ENCODE results near the gene TMEM126A. TPM values are rescaled to one million over a fixed set of nuclear protein-coding genes. Genes with fewer than 3 reads are reported as not detected.
"Not testable (repeated sequence)": the region's sequence is repeated elsewhere in the genome, so short reads cannot be mapped to it uniquely, and the experiment has no call there.

The TMEM126A gene
- 10 to 100 TPM; 61.9 to 65.1 TPM for total RNA-seq

DNA sequence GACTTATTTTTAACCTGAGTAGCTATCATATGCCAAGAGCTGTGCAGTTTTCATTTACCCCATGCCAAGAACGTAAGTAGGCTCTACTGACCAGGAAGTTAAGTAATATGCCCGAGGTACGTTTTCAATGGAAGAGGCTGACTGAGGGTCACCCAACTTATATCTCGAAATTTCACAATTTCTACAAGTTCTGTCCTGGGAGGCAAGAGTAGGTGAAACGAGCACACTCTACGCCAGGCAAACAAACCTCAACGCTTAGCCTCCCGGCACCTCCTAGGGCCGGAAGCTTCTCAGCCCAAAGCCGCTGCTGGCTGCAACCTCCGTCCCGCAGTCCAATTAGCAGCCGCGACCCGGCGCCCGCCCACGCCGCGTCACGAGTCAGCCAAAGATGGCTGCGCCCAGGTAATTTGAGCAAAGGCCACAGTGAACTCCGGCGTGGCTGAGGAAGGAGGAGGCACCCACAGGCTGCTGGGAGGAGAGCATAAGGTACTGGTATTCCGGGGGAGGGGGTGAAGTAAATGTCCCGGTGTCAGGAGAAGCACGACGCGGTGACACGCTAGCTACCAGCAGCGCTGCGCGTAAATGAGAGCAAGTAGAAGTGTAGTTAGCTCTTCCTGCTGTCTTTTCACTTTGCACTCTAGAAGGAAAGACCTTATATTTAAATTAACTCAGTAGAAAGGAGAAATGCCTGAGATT is at the start of gene TMEM126A:
TMEM126A (plus strand) TSS at position 364 of the 696 bp plus-strand sequence. CDS start 2,289 bp downstream, outside the sequence.
- ChIA-PET POLR2A (interaction anchor here (0.7 to 2.1 kb wide), 3 partner anchors 12 to 20 kb away, joined by 5 to 13 read pairs (median 11); partner anchors contain the start of genes CREBZF, DLG2 and TMEM126B), CTCF (interaction anchor here (0.7 to 1.1 kb wide), 2 partner anchors 19 to 28 kb away, joined by 3 read pairs; partner anchors contain the start of gene TMEM126B)

DNA sequence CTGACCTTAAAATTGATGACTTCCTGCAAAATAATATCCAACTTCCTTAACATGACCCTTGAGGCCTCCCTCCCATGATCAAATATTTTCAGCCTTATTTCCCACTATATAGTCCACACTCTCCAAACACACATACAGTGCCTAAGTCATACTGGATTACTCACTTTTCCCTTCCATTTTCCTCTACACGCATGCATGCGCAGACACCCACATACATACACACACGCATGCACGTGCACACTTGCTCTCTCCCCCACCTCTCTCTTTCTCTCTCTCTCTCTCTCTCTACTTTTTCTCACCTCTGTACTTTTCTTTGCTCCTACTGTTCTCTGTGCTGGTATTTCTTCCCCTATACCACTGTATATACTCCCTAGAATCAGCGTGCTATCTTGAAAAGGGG is 48.7 kb upstream of the TMEM126A start:
- ChIA-PET CTCF (no interaction called here), POLR2A (no interaction called here)

DNA sequence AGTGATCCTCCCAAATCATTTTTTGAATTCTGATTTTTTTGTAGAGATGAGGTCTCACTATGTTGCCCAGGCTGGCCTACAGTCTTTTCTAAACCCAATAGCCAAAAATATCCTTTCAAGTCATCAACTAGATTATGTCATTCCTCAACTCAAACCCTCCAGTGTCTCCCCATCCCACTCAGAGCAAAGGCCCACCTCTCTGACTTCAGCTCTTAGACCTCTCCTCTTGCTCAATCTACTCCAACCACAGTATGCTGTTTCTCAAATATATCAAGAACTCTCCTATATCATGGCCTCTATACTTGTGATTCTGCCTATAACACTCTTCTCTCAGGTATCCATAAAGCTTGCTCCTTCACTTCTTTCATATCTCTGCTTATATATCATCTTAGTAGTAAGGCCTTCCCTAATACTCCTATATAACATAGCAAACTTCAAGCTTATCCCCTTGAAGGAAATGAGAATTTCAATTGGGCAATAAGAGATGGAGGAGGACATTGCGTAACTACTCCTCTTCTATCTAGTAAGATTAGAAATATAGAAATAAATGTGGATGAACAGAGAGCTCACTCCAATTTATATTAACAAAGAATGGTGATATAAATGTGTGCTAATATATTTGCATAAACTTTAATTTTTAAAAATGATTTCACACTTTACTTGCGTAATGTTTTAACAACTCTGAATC is 45.1 kb upstream of the TMEM126A start:
- CTCF ChIA-PET: no interaction called here
- POLR2A ChIA-PET: no interaction called here

DNA sequence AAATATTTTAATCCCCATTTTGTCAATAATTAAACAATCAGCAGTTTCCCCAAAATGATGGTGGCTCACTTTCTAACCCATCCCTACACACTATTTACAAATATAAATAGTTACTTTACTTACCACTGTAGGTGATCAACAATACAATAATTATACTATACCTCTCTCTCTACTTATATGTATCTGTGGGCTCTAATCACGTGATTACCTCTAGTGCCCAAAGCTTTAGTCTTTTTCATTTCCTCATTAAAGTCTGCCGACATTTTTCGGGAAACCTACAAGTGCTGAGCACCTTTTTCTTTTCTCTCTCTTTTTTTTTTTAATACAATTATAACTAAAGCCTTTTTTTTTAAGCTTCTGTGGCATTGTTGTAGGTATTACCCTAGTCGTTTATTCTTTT is 44.5 kb upstream of the TMEM126A start:
- ChIA-PET POLR2A (no interaction called here), CTCF (no interaction called here)

DNA sequence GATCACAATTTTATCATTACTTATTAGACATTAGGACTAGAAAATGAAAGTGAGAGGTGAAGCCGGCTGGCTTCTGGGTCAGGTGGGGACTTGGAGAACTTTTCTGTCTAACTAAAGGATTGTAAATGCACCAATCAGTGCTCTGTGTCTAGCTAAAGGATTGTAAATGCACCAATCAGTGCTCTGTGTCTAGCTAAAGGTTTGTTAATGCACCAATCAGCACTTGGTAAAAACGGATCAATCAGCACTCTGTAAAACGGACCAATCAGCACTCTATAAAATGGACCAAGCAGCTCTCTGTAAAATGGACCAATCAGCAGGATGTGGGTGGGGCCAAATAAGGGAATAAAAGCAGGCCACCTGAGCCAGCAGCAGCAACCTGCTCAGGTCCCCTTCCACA is 41.5 kb upstream of the TMEM126A start:
- CTCF ChIA-PET: interaction anchor here (1.3 kb wide), 1 partner anchor 8 kb away, joined by 3 read pairs; no protein-coding TSS in a partner anchor

DNA sequence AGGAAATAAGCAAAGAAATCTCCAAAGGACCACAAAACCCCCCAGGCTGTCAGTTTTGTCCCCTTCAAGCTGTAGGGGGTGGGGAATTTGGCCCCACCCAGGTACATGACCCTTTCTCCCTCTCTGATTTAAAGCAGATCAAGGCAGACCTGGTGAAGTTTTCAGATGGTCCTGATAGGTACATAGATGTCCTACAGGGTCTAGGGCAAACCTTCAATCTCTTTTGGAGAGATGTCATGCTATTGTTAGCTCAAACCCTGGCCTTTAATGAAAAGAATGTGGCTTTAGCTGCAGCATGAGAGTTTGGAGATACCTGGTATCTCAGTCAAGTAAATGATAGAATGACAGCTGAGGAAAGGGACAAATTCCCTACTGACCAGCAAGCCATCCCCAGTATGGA is 39.1 kb upstream of the TMEM126A start:
- CTCF ChIA-PET, POLR2A ChIA-PET: not testable (repeated sequence)

More for the DNA sequence above, 41.5 kb upstream of the TMEM126A start:
- POLR2A ChIA-PET: interaction anchor here (0.6 kb wide), 1 partner anchor 57 kb away, joined by 3 read pairs; no protein-coding TSS in a partner anchor

DNA sequence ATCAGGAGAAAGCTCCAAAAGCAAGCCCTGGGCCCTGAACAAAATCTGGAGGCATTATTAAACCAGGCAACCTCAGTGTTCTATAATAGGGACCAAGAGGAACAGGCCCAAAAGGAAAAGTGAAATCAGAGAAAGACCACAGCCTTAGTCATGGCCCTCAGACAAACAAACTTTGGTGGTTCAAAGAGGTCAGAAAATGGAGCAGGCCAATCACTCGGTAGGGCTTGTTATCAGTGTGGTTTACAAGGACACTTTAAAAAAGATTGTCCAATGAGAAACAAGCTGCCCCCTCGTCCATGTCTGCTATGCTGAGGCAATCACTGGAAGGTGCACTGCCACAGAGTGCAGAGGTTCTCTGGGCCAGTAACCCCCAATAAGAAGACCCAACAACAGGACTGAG is 38.5 kb upstream of the TMEM126A start:
- POLR2A ChIA-PET, CTCF ChIA-PET: not testable (repeated sequence)

DNA sequence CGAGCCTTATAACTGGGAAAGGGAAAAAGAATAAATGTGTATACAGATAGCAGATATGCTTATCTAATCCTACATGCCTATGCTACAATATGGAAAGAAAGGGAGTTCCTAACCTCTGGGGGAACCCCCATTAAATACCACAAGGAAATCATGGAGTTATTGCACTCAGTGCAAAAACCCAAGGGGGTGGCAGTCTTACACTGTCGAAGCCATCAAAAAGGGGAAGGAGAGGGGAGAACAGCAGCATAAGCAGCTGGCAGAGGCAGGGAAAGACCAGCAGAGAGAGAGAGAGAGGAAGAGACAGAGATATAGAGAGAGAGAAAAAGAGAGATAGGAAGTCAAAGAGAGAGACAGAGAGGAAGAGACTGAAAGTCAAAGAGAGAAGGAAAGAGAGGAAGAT is 36.1 kb upstream of the TMEM126A start:
- CTCF ChIA-PET, POLR2A ChIA-PET: not testable (repeated sequence)

DNA sequence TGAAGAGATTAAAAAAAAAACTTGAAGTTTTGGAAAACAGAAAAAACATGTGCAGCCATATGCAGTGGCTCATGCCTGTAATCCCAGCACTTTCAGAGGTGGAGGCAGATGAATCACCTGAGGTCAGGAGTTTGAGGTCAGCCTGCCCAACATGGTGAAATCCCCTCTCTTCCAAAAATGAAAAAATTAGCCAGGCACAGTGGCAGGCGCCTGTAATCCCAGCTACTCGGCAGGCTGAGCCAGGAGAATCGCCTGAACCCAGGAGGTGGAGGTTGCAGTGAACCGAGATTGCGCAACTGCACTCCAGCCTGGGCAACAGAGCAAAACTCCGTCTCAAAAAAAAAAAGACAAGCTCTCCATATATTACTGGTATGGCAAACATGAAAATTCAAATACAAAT is 28.3 kb upstream of the TMEM126A start:
- POLR2A ChIA-PET: no interaction called here

DNA sequence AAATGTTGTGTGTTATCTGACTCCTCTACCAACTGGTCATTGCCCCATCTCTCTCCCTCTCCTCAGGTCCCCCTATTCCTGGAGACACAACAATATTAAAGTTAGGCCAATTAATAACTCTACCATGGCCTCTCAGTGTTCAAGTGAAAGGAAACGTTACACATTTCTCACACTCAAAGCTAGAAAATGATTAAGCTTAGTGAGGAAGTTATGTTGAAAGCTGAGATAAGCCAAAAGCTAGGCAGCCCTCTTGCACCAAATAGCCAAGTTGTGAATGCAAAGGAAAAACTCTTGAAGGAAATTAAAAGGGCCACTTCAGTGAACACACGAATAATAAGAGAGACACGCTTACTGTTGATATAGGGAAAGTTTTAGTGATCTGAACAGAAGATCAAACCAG is 27.5 kb upstream of the TMEM126A start:
- POLR2A ChIA-PET: no interaction called here

More for the DNA sequence above, 28.3 kb upstream of the TMEM126A start:
- CTCF ChIA-PET: interaction anchor here (1.0 kb wide), 1 partner anchor 28 kb away, joined by 3 read pairs; the partner anchor contains the start of gene TMEM126A

DNA sequence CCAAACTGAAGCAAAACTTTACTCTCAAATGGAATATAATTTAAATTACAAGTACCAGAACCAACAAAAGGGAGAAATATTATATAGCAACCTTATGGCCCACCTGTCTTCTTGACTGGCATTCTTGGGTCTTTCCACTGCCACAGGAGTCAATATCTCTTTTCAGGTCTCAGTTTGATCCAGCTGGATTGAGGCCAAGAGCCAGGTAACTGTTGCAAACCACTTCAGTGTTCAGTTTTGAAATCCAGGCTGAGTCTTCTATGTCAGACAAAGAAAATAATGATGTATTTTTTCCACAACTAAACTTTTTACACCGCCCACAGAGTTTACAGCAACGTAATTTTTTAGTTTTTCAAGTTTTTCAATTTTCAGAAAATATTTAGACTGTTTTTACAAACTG is 21.3 kb upstream of the TMEM126A start:
- ChIA-PET POLR2A (interaction anchor here (2.6 kb wide), 1 partner anchor 21 kb away, joined by 11 read pairs; the partner anchor contains the start of gene TMEM126A), CTCF (no interaction called here)

More for the DNA sequence above, 27.5 kb upstream of the TMEM126A start:
- CTCF ChIA-PET: interaction anchor here (1.0 kb wide), 1 partner anchor 27 kb away, joined by 3 read pairs; the partner anchor contains the start of gene TMEM126A

DNA sequence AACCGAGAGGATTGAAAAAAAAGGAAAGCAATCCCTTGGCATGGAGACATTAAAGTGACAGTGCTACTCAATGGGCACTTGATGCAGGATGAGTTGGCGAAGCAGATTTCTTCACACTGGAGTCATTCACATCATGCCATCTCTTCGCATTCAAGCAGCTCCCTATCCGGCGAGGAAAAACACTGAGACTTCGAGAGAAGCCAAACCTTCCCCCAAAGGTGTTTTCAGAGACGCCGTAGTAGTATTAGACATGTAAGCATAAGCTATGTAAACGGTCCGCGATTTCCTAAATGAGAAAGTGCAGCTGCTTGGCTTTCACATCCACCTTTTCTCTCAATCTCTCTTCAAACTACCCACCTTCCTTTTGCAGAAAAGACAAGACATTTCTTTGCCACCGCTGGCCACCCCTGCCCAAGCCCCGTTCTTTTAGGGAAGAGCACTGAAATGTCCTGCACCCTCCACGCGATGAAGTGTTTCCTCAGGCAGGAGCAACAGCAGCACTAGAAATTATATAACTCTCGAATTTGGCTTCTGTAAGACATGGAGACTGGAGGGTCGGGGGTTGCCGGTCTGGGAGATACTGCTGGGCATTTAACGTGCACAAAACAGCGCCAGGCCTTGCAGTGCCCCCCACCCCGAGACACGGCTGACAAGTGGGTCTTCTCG is 20.3 kb upstream of the TMEM126A start, which contains the start of gene DLG2:
DLG2 (minus strand) TSS at position 13 of the 666 bp plus-strand sequence.
- POLR2A ChIA-PET: interaction anchor here (1.6 to 2.6 kb wide), 2 partner anchors 20 to 32 kb away, joined by 4 to 11 read pairs; partner anchors contain the start of gene TMEM126A
- CTCF ChIA-PET: interaction anchor here (1.3 to 1.4 kb wide), 2 partner anchors 21 to 227 kb away, joined by 3 to 4 read pairs; partner anchors contain the start of genes CCDC83 and TMEM126A

DNA sequence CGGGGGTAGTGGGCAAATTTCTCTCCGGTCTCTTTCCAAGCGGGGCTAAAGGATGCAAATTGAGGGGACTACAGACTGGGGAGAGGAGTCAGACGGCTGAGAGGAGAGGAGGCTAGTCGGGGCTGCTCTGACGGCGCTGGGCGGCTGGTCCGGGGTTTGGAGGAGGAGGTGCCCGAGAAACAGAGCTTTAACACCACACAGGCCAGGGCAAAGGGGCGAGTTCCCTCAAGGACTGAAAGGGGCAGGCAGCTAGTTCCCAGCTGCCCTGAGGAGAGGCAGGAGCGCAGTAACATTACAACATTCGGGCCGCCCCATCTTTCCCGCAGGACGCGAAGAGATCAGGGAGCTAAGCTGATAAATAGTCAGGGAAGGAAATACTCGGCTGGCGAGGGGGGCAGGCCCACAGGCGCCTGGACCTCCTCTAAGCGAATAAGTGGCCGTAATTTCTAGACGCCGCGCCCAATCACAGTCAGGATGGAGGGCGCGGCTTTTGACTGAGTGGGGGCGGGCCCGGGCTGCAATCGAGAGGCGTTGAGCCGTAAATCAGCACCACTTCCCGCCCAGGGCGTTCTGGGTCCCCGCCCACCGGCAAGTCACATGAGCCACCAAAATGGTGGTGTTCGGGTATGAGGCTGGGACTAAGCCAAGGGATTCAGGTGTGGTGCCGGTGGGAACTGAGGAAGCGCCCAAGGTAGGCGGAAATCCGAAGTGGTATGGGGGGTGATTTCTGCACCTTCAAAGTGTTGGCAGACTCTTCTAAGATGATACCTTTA is 19.6 kb upstream of the TMEM126A start, which contains the start of gene TMEM126B:
TMEM126B (plus strand) TSS at position 596 of the 773 bp plus-strand sequence; CDS start at position 611, 15 bp downstream.
- POLR2A ChIA-PET: interaction anchor here (0.5 to 2.6 kb wide), 6 partner anchors 20 to 632 kb away, joined by 3 to 11 read pairs (median 4); partner anchors contain the start of genes CREBZF and TMEM126A
- CTCF ChIA-PET: interaction anchor here (1.3 to 1.4 kb wide), 2 partner anchors 20 to 227 kb away, joined by 3 to 4 read pairs; partner anchors contain the start of genes CCDC83 and TMEM126A

DNA sequence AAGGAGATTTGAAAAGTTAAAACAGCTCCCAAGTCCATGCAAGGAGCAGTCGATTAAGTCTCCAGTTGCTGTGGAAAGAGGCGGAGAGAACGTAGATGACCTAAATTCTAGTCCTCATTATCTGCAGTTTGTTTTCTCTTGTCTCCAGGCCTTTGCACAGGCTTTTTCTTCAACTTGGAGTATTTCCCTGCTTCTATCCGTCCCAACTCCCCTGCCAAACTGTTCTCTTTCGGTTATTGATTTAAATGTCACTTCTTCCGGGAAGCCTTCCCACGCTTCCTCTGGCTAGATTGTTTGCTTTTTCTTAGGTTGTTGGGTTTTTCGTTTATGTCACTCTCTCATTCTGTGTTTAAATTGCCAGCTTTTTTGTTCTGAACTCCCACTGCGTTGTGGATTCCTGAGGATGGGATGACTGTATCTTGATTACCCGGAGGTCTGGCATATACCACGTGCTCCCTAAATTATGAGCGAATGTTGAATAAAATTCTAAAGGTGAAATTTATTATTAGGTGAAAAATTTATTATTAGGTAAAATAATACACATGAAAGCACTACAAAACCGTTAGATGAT is 18.9 kb upstream of the TMEM126A start:
- POLR2A ChIA-PET: interaction anchor here (0.7 to 2.6 kb wide), 3 partner anchors 19 to 36 kb away, joined by 4 to 11 read pairs (median 4); partner anchors contain the start of genes CREBZF and TMEM126A

DNA sequence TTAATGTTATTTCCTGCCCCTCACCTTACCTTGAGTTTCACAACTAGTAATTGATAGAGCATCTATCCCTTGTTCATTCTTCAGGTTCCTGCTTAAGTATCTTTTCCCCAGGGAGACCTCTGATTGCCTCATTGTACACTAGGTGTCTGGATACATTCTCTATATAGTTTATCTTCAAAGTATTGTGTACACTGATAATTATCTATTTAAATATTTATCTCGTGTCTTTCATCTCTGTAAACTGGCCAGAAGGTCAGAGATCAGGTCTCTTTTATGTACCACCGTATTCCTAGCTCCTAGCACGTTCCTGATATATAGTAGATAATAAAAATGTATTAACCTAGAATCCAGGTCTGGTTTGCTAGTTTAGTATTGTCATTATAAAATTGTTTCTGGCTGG is 13.0 kb upstream of the TMEM126A start:
- ChIA-PET POLR2A (no interaction called here), CTCF (no interaction called here)

More for the DNA sequence above, 18.9 kb upstream of the TMEM126A start:
- CTCF ChIA-PET: interaction anchor here (1.3 to 1.4 kb wide), 2 partner anchors 19 to 226 kb away, joined by 3 to 4 read pairs; partner anchors contain the start of genes CCDC83 and TMEM126A

DNA sequence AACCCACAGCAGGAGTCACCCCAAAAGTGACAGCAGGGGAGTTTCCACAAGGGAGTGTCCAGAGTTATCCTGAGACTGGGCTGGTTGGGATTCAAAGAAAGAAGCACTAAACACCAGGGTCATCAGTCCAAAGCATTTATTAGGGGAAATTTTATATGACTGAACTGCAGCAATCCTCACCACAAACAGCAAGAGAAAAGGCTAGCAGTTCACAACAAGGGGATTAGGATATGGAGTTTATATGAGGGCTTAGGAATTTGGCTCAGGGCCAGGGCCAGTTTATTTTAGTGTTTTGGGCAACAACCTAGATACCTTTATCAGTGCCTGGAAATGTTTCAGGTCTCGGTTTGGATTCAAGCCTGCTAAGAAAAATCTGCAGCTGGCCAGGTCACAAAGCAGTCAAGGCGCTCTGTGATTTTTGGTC is 4.6 kb upstream of the TMEM126A start:
- POLR2A ChIA-PET: no interaction called here
- CTCF ChIA-PET: no interaction called here

DNA sequence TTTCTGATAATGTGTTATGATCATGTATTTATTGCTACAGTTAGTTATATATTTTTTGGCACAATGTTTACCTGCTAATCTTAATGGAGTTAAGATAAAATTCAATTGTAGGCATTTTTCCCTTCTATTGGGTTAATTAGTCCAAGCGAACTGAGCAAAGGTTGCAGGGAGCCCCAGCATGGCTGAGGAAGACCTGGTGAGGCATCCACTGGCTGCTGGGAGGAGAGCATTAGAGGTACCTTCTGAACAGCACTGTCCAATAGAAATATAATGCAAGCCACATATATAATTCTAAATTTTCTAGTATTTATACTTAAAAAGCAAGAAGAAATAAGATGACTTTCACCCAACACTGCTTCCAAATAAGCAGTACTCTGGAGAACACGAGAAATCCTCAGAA is 689 bp upstream of the TMEM126A start:
- CTCF ChIA-PET: interaction anchor here (0.7 kb wide), 1 partner anchor 27 kb away, joined by 3 read pairs; no protein-coding TSS in a partner anchor
- POLR2A ChIA-PET: interaction anchor here (0.7 to 2.1 kb wide), 3 partner anchors 11 to 19 kb away, joined by 5 to 13 read pairs (median 11); partner anchors contain the start of genes CREBZF, DLG2 and TMEM126B

DNA sequence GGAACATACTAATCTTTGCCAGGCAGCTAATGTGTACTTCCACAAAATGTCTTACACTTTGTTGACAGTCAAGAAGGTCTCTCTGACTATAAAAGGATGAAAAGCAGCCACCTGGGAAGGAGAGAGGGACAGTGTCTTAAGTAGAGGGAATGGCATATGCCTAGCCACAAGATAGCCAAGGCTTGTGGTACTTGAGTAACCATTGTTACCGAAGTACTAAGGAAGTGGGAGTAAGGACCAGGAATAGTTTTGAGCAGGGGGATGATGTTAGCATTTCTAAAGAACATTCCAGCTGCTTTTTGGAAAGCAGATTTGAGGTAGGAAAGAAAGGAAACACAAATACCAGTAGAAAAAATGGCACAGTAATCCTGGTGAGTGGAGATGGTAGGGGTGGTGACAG is 3.4 kb downstream of the TMEM126A start:
- POLR2A ChIA-PET: interaction anchor here (0.6 to 1.0 kb wide), 2 partner anchors 9 to 13 kb away, joined by 3 to 4 read pairs; no protein-coding TSS in a partner anchor
- CTCF ChIA-PET: interaction anchor here (0.7 kb wide), 1 partner anchor 135 kb away, joined by 4 read pairs; no protein-coding TSS in a partner anchor

Measured in activated CD8-positive, alpha-beta memory T cell treated with anti-CD3 and anti-CD28 coated beads for 36 hours (primary cell).